ENCODE data around the gene GFI1B. TPM values are rescaled to one million over a fixed set of nuclear protein-coding genes. Genes with fewer than 3 reads are reported as not detected.

GFI1B gene
- total RNA-seq, 1 donor from 2014 or later: not detected

GRCh38 chr9:132982458-132982857 lies 4.0 kb downstream of the GFI1B start:
- H3K4me3 ChIP-seq: no peak overlapping the region
- no peak for DNase-seq (ENCODE audit: low spot score)
- H3K9me3 ChIP-seq (ENCODE audit: low read depth): no peaks in the 10 kb centered on the region
- H4K20me1 ChIP-seq (ENCODE audit: low read depth): peaks cover 7% of the 10 kb centered on the region
- H3K36me3 Mint-ChIP-seq: no peaks in the 10 kb centered on the region
- H3K79me2 ChIP-seq (ENCODE audit: low read depth): no peaks in the 10 kb centered on the region
- no peak overlapping the region for H3K4me2 ChIP-seq
- H3K4me1 Mint-ChIP-seq: peaks cover 6% of the 10 kb centered on the region
- H3K27ac ChIP-seq: no peak overlapping the region
- H3K27me3 Mint-ChIP-seq (ENCODE audit: insufficient read depth, low read depth): peaks cover 21% of the 10 kb centered on the region
- no peaks in the 10 kb centered on the region for H3K4me1 ChIP-seq
- no peak overlapping the region for H3K4me3 Mint-ChIP-seq
- H2AFZ ChIP-seq (replicated peaks): no peak overlapping the region
- no peak overlapping the region for H3K9ac ChIP-seq
- no peaks in the 10 kb centered on the region for H3K9me3 Mint-ChIP-seq
- no peaks in the 10 kb centered on the region for H3F3A ChIP-seq (ENCODE audit: low read depth)
- H3K27ac Mint-ChIP-seq: no peak overlapping the region
- no peaks in the 10 kb centered on the region for H3K36me3 ChIP-seq
- TF ChIP-seq EZH2 (IDR thresholded peaks at IDR 0.05) (no peak), EZH2phosphoT487 (IDR thresholded peaks at IDR 0.05) (no peak)
- TF ChIP-seq, protein P1, sequence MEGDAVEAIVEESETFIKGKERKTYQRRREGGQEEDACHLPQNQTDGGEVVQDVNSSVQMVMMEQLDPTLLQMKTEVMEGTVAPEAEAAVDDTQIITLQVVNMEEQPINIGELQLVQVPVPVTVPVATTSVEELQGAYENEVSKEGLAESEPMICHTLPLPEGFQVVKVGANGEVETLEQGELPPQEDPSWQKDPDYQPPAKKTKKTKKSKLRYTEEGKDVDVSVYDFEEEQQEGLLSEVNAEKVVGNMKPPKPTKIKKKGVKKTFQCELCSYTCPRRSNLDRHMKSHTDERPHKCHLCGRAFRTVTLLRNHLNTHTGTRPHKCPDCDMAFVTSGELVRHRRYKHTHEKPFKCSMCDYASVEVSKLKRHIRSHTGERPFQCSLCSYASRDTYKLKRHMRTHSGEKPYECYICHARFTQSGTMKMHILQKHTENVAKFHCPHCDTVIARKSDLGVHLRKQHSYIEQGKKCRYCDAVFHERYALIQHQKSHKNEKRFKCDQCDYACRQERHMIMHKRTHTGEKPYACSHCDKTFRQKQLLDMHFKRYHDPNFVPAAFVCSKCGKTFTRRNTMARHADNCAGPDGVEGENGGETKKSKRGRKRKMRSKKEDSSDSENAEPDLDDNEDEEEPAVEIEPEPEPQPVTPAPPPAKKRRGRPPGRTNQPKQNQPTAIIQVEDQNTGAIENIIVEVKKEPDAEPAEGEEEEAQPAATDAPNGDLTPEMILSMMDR (IDR thresholded peaks at IDR 0.05): no peak
- peaks cover 45% of the 10 kb centered on the region for H3K27me3 ChIP-seq

GRCh38 chr9:132983491-132984201 lies 5.2 kb downstream of the GFI1B start:
- Histone ChIP-seq H3K4me3 (no peak overlapping the region), H3K9me3 (ENCODE audit: low read depth) (no peaks in the 10 kb centered on the region), H3K27ac (no peak overlapping the region), H3K9ac (no peak overlapping the region), H3K4me2 (no peak overlapping the region), H3K27me3 (peaks cover 33% of the 10 kb centered on the region), H3F3A (ENCODE audit: low read depth) (no peaks in the 10 kb centered on the region), H2AFZ (replicated peaks) (no peak overlapping the region), H3K36me3 (no peaks in the 10 kb centered on the region), H3K4me1 (no peaks in the 10 kb centered on the region), H4K20me1 (ENCODE audit: low read depth) (peaks cover 3% of the 10 kb centered on the region), H3K79me2 (ENCODE audit: low read depth) (no peaks in the 10 kb centered on the region)
- Mint-ChIP-seq H3K36me3 (no peaks in the 10 kb centered on the region), H3K4me3 (no peak overlapping the region), H3K4me1 (peaks cover 3% of the 10 kb centered on the region), H3K27me3 (ENCODE audit: insufficient read depth, low read depth) (peaks cover 14% of the 10 kb centered on the region), H3K9me3 (no peaks in the 10 kb centered on the region), H3K27ac (no peak overlapping the region)
- TF ChIP-seq EZH2 (IDR thresholded peaks at IDR 0.05) (no peak), EZH2phosphoT487 (IDR thresholded peaks at IDR 0.05) (no peak)
- TF ChIP-seq, protein P1 (IDR thresholded peaks at IDR 0.05): no peak
- no peak for DNase-seq (ENCODE audit: low spot score)

DNA sequence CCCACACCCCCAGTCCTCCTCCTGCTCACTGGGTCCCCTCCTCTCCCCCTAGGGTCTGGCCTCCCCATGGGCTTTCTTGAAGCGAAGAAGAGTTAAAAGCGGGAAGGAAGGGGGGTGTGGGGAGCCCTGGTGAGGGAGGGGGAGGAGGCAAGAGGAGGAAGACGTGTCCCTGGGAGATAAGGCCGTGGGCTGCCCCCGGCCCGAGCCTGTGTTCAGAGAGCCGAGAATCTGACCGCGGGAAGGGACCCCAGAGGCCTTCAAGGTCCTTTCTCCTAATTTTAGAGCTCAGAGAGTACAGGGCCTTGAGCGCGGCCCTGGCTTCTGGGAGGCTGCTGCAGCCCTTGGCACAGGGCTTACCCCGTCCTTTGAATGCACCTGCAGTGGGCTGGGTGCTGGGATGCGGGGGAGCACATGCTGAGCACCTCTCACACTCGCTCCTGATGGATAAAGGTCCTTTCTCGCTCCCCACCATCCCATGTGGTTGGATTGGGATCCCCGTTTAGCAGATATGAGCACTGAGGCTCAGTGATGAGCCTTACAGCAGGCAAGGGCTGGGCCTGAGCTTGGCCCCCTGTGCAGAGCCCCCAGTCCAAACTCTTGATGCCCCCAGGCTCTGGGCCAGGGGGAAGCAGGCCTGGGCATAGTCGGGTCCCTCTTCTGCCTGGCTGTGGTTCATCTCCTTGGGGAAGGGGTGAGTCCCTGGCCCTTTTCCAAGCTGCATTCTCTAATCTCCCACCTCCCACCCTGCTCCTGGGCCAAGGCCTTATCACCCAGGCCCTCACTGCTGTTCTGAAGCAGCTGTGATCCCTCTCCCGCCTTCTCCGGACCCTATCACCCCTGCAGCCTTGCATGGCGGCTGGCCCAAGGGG lies 5.9 kb downstream of the GFI1B start:
- Histone ChIP-seq H3F3A (ENCODE audit: low read depth) (no peaks in the 10 kb centered on the region), H3K9me3 (ENCODE audit: low read depth) (no peaks in the 10 kb centered on the region), H3K4me3 (no peak overlapping the region), H3K79me2 (ENCODE audit: low read depth) (no peaks in the 10 kb centered on the region), H3K4me1 (no peaks in the 10 kb centered on the region), H4K20me1 (ENCODE audit: low read depth) (no peaks in the 10 kb centered on the region), H3K27ac (no peak overlapping the region), H3K4me2 (no peak overlapping the region), H2AFZ (replicated peaks) (no peak overlapping the region), H3K9ac (no peak overlapping the region), H3K27me3 (peaks cover 25% of the 10 kb centered on the region), H3K36me3 (no peaks in the 10 kb centered on the region)
- no peak for DNase-seq (ENCODE audit: low spot score)
- no peaks in the 10 kb centered on the region for H3K36me3 Mint-ChIP-seq
- no peak overlapping the region for H3K4me3 Mint-ChIP-seq
- H3K9me3 Mint-ChIP-seq: no peaks in the 10 kb centered on the region
- H3K4me1 Mint-ChIP-seq: peaks cover 2% of the 10 kb centered on the region
- peaks cover 8% of the 10 kb centered on the region for H3K27me3 Mint-ChIP-seq (ENCODE audit: insufficient read depth, low read depth)
- H3K27ac Mint-ChIP-seq: no peak overlapping the region
- TF ChIP-seq EZH2phosphoT487 (IDR thresholded peaks at IDR 0.05) (no peak), EZH2 (IDR thresholded peaks at IDR 0.05) (no peak)
- TF ChIP-seq, protein P1 (IDR thresholded peaks at IDR 0.05): no peak

Data from neural progenitor cell (in vitro differentiated cells).